ENCODE data around the gene HEXD.

- TF ChIP-seq CTCF (IDR thresholded peaks at IDR 0.05) (no peak), POLR2A (IDR thresholded peaks at IDR 0.05) (no peak)
These were observed 15.5 kb downstream of the HEXD start for GRCh38 chr17:82433560-82434215.
